Fibroblast of skin of back (primary cell): ENCODE measurements around the gene CSTB.

Experiments used
- DNase-seq: peaks from one replicate; pipeline ENCODE4 v3.0.0-alpha.2; 2013

The CSTB gene

GRCh38 chr21:43789276-43790009, 13.3 kb upstream of the CSTB start, which contains the start of gene RRP1:
TSS of gene RRP1 (plus strand) at chr21:43789577. CDS start at chr21:43789630, 53 bp downstream.
- DNase-seq, result peak; percentile 86

- DNase-seq, result no peak
These were observed 10.8 kb upstream of the CSTB start for GRCh38 chr21:43786807-43787440.

- no peak for DNase-seq
These were observed 10.2 kb upstream of the CSTB start for GRCh38 chr21:43786300-43786806.

DNA sequence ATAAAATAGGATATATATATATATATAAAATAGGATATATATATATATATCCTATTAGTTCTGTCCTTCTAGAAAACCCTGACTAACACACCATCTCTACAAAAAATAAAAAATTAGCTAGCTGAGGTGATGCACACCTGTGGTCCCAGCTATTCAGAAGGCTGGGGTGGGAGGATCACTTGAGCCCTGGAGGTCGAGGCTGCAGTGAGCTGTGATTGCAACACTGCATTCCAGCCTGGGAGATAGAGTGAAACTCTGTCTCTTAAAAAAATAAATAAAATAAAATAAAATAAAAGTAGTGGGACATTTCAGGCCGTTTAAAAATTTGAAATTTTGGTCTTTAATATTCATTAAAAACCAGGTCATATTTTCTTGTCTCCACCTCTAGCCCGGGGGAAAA, 9.0 kb upstream of the CSTB start:
- DNase-seq, result no peak

DNA sequence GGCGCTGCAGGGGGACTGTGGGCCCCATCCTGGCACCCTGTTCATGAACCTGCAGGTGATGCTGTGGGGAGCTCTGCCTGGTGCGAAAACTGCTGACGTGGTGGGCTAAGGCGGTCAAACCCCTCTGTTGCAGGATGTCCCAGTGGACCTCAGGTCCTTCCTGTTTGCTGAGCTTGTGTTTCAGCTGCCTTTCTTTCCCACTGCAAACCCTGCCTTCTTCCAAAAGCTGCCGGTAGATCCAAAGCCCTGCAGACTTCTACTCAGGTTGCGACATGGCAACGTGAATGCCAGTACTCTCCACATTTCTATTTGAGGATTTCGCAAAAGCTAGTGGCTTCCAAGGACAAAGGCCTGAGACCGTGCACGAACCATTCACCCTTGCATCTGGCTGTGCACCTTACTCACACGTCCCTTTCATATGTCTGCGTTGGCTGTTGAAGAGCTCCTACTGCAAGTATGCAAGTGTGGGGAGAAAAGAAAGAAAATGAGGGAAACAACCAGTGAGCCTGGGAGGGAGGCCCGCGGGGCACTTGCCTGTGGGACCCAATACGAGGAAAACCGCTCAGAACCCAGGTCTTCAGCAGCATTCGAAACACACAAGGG, 7.1 kb upstream of the CSTB start:
- DNase-seq, result no peak

- no peak for DNase-seq
These were observed 6.5 kb upstream of the CSTB start for GRCh38 chr21:43782431-43783097.

- DNase-seq, result no peak
These were observed 5.7 kb upstream of the CSTB start for GRCh38 chr21:43781846-43782245.

GRCh38 chr21:43779660-43780059, 3.6 kb upstream of the CSTB start:
- no peak for DNase-seq

DNA sequence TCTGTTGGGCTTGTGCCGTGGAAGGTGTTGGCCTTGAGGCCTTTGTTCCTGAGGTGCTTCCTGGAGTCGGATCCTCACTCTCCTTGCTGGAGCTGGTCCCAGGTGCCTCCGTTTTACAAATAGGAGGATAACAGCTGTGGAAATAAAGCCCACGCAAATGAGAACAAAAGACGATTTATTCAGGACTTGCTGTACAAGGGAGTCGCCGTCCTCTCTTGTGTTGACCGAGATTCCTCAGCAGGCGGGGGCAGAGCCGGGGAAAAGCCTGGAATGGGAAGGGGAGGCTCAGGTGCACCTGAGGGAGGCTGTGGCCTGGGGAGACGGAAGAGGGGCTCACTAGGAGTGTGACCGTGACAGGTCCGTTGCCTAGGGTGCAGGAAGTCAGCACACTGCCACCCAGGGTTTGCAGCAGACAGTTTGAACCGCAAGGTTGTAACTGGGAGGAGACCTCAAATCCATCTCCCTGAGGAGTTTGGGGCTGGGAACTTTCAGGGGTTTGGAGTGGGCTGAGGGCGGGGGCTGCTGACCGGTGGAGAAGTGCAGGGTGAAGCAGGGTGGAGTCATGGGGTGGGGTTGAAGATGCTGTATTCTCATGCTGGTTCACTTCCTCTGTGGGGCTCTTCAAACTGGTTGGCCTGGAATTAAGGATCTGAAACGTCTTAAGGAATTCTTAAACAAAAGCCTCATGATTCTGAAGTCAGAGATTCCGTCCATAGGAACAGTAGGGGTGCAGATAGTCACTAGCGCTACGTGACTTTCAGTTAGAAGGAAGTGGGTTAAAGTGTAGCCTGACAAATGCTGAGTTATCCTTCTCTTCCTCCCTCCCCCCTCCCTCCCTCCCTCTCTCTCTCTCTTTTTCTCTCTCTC, 2.6 kb upstream of the CSTB start:
- DNase-seq, result peak; percentile 48

- DNase-seq, result no peak
These were observed 1.8 kb upstream of the CSTB start for GRCh38 chr21:43777953-43778352.

GRCh38 chr21:43775190-43775589, 918 bp downstream of the CSTB start:
- no peak for DNase-seq

GRCh38 chr21:43774163-43774562, 1.9 kb downstream of the CSTB start:
- DNase-seq, result no peak

DNA sequence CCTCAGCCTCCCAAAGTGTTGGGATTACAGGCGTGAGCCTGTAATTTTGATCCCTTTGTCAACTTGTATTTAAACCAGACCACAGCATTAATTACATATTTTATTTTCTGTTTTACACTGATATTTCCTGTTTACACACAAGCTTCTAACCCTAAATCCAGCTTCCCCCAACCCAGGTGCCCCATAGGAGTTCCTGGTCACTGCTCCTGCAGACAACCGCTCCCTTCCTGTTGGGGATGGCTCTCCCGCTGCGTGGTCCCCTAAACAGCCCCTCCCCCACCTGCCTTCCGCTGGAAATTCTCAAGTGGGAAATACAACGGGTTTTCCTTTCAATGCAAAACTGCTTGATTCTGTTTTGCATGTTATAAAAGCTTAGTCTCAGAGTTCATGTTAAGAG, 3.7 kb downstream of the CSTB start:
- no peak for DNase-seq

- DNase-seq, result no peak
These were observed 4.2 kb downstream of the CSTB start for GRCh38 chr21:43771698-43772424.

DNA sequence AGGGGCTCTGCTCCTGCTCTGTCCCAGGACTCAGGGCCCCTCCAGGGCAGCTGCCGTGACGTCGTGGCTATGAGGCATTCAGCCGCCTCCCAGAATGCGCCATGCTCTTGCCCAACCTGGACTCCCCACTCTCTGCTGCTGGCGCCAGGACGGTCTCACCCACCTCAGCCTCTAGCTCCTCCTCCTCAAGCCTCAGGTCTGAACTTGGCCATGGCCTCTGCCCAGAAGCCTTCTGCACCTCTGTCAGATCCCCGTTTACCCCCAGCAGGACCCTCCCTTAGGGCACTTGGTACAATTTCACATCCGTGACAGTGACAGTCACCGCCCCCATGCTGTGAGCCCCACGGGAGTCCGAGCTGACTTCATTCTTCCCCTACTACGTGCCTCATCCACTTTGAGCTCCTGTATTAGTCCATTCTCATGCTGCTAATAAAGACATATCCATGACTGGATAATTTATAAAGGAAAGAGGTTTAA, 4.9 kb downstream of the CSTB start:
- no peak for DNase-seq

GRCh38 chr21:43770066-43770655, 5.9 kb downstream of the CSTB start:
- DNase-seq, result no peak

GRCh38 chr21:43769325-43769958, 6.7 kb downstream of the CSTB start:
- DNase-seq, result no peak

DNA sequence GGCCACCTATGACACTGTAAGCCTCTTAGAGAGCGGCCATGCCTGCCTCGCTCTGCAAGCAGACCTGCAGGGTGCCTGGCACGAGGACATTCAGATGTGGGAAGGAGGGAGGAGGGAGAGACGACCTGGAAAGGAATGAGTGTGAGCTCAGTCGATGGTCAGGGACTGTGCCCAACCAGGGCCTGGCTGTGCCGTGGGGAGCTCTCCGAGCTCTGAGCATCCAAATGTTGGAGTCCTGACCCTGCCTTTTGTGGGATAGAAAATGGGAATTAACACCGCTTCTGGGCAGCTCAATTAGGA, 7.3 kb downstream of the CSTB start:
- DNase-seq, result no peak

GRCh38 chr21:43767984-43768867, 7.9 kb downstream of the CSTB start:
- DNase-seq, result peak; percentile 82
